GM23338 (cell line): ENCODE results near the gene PTPRJ.

ENCODE experiments used
- CREB1 ChIP-seq: fragments of 250-450 bp; sonication (Bioruptor Pico); IDR thresholded peaks from 2 replicates; pipeline ENCODE4 v1.5.0; 2020; ENCODE audit warnings: low read depth, mild to moderate bottlenecking, moderate library complexity
- CTCF ChIP-seq, 2 experiments: fragments of 200-600 bp in 1 of 2; sonication (generic) in 1 of 2; conservative IDR thresholded peaks; 2 replicates each; pipeline versions ENCODE4 v1.5.1 to v1.6.1; 2016 to 2017; ENCODE audit warnings: antibody characterized with exemption in 2 of 2, low read depth in 2 of 2, mild to moderate bottlenecking in 2 of 2, moderate library complexity in 1 of 2
- ETS1 ChIP-seq: IDR thresholded peaks from 2 replicates; pipeline ENCODE4 v1.6.1; 2016; ENCODE audit warnings: antibody characterized with exemption
- EZH2 ChIP-seq: fragments of 200-600 bp; sonication (generic); IDR thresholded peaks from one replicate; pipeline ENCODE4 v1.8.0; 2017; ENCODE audit warnings: antibody characterized with exemption, mild to moderate bottlenecking, low read depth; ENCODE audit not compliant: unreplicated experiment
- EZH2phosphoT487 ChIP-seq: fragments of 200-600 bp; sonication (generic); IDR thresholded peaks from one replicate; pipeline ENCODE4 v1.8.1; 2018; ENCODE audit warnings: antibody characterized with exemption; ENCODE audit not compliant: unreplicated experiment
- JUNB ChIP-seq: IDR thresholded peaks from one replicate; pipeline ENCODE4 v1.6.1; 2016; ENCODE audit warnings: antibody characterized with exemption; ENCODE audit not compliant: unreplicated experiment
- NANOG ChIP-seq: IDR thresholded peaks from 2 replicates; pipeline ENCODE4 v1.6.1; 2016; ENCODE audit warnings: antibody characterized with exemption, borderline replicate concordance
- POLR2AphosphoS5 ChIP-seq: IDR thresholded peaks from 2 replicates; pipeline ENCODE4 v1.6.1; 2016; ENCODE audit warnings: antibody characterized with exemption, low read depth
- REST ChIP-seq: IDR thresholded peaks from one replicate; pipeline ENCODE4 v1.6.1; 2018; ENCODE audit warnings: antibody characterized with exemption; ENCODE audit not compliant: unreplicated experiment
- STAT1 ChIP-seq: IDR thresholded peaks from one replicate; pipeline ENCODE4 v1.6.1; 2016; ENCODE audit warnings: antibody characterized with exemption; ENCODE audit not compliant: unreplicated experiment
- ZNF114 ChIP-seq: fragments of 250-450 bp; sonication (Bioruptor Pico); IDR thresholded peaks from 2 replicates; pipeline ENCODE4 v1.5.0; 2020; ENCODE audit warnings: mild to moderate bottlenecking, moderate library complexity
- ZNF331 ChIP-seq: fragments of 250-450 bp; sonication (Bioruptor Pico); IDR thresholded peaks from 2 replicates; pipeline ENCODE4 v1.5.0; 2020; ENCODE audit warnings: low read depth, mild to moderate bottlenecking, moderate library complexity
- ZNF462 ChIP-seq: fragments of 250-450 bp; sonication (Bioruptor Pico); IDR thresholded peaks from 2 replicates; pipeline ENCODE4 v1.5.0; 2020; ENCODE audit warnings: mild to moderate bottlenecking, moderate library complexity

- no peak for TF ChIP-seq CTCF (conservative IDR thresholded peaks at IDR 0.05; ENCODE audit: low read depth in 2 of 2)
- no peak for TF ChIP-seq POLR2AphosphoS5
- TF ChIP-seq EZH2, result no peak
- no peak for TF ChIP-seq EZH2phosphoT487
- TF ChIP-seq REST, result no peak
- TF ChIP-seq NANOG, result no peak
- TF ChIP-seq ZNF114 (CRISPR knock-in tag), result no peak
- no peak for TF ChIP-seq JUNB
- no peak for TF ChIP-seq CREB1 (CRISPR knock-in tag)
- TF ChIP-seq ZNF462 (CRISPR knock-in tag), result no peak
- TF ChIP-seq ZNF331 (CRISPR knock-in tag), result no peak
- TF ChIP-seq ETS1, result no peak
- TF ChIP-seq STAT1, result no peak
Observed at GRCh38 chr11:47987310-47987709, 7.0 kb downstream of the PTPRJ start.
